HepG2 (cell line): ENCODE measurements around the gene TMCO6. TPM values are rescaled to one million over a fixed set of nuclear protein-coding genes. Genes with fewer than 3 reads are reported as not detected.

Source experiments
- AFF4 ChIP-seq: sonication (generic); formaldehyde crosslinking; IDR thresholded peaks from 2 replicates; pipeline ENCODE4 v1.4.0; 2020; ENCODE audit warnings: missing genetic modification reagents
- ARID2 ChIP-seq: sonication (generic); formaldehyde crosslinking; IDR thresholded peaks from 2 replicates; pipeline ENCODE4 v1.8.1; 2022; ENCODE audit warnings: mild to moderate bottlenecking, missing genetic modification reagents, borderline replicate concordance
- ASH2L ChIP-seq: fragments of 300-600, 200-600 bp; sonication (generic); IDR thresholded peaks from 2 replicates; pipeline ENCODE4 v1.7.0; 2017; ENCODE audit warnings: low read depth, mild to moderate bottlenecking, moderate library complexity, mixed read lengths, low read length; ENCODE audit not compliant: insufficient read length
- CSRNP2 ChIP-seq: sonication (generic); formaldehyde crosslinking; conservative IDR thresholded peaks from 2 replicates; pipeline ENCODE4 v1.8.0; 2022; ENCODE audit warnings: low read depth, missing genetic modification reagents
- DPF2 ChIP-seq: sonication (generic); formaldehyde crosslinking; IDR thresholded peaks from 2 replicates; pipeline ENCODE4 v1.4.0; 2020; ENCODE audit warnings: mild to moderate bottlenecking, low read depth, missing genetic modification reagents, borderline replicate concordance
- ELF1 ChIP-seq: sonication (generic); formaldehyde crosslinking; IDR thresholded peaks from 2 replicates; pipeline ENCODE4 v1.4.0; 2020; ENCODE audit warnings: missing genetic modification reagents
- GRHL1 ChIP-seq: sonication (generic); formaldehyde crosslinking; conservative IDR thresholded peaks from 2 replicates; pipeline ENCODE4 v1.8.0; 2022; ENCODE audit warnings: missing genetic modification reagents
- HNF1B ChIP-seq: sonication (generic); formaldehyde crosslinking; IDR thresholded peaks from 2 replicates; pipeline ENCODE4 v1.5.1; 2020; ENCODE audit warnings: mild to moderate bottlenecking, moderate library complexity, missing genetic modification reagents
- HNRNPL ChIP-seq: fragments of 200-400 bp; formaldehyde crosslinking; IDR thresholded peaks from 2 replicates; pipeline ENCODE4 v1.6.1; 2017; ENCODE audit warnings: mild to moderate bottlenecking, low read depth, low read length
- MIER3 ChIP-seq: IDR thresholded peaks from 2 replicates; pipeline ENCODE4 v1.6.1; 2016; ENCODE audit warnings: missing compliant biosample characterization, borderline replicate concordance
- NAIF1 ChIP-seq: sonication (generic); formaldehyde crosslinking; IDR thresholded peaks from 2 replicates; pipeline ENCODE4 v1.5.0; 2020; ENCODE audit warnings: mild to moderate bottlenecking, missing genetic modification reagents, borderline replicate concordance
- NFE2L2 ChIP-seq: fragments of 150-350 bp; IDR thresholded peaks from 2 replicates; pipeline ENCODE4 v1.6.1; 2014; ENCODE audit warnings: low read length
- SALL1 ChIP-seq: sonication (generic); formaldehyde crosslinking; IDR thresholded peaks from 2 replicates; pipeline ENCODE4 v1.8.0; 2022; ENCODE audit warnings: mild to moderate bottlenecking, missing genetic modification reagents
- SNRNP70 ChIP-seq: fragments of 200-400 bp; formaldehyde crosslinking; IDR thresholded peaks from 2 replicates; pipeline ENCODE4 v1.6.1; 2017; ENCODE audit warnings: mild to moderate bottlenecking, low read depth, low read length, moderate library complexity
- SP4 ChIP-seq: sonication (generic); formaldehyde crosslinking; IDR thresholded peaks from 2 replicates; pipeline ENCODE4 v1.8.1; 2023; ENCODE audit warnings: mild to moderate bottlenecking, missing genetic modification reagents
- ZFX ChIP-seq: sonication (generic); formaldehyde crosslinking; IDR thresholded peaks from 2 replicates; pipeline ENCODE4 v1.4.0; 2020; ENCODE audit warnings: mild to moderate bottlenecking, low read depth, missing genetic modification reagents, moderate library complexity
- ZNF20 ChIP-seq: sonication (generic); formaldehyde crosslinking; IDR thresholded peaks from 2 replicates; pipeline ENCODE4 v1.4.0; 2020; ENCODE audit warnings: mild to moderate bottlenecking, moderate library complexity, missing genetic modification reagents
- ZNF224 ChIP-seq: sonication (generic); formaldehyde crosslinking; IDR thresholded peaks from 2 replicates; pipeline ENCODE4 v1.5.0; 2020; ENCODE audit warnings: mild to moderate bottlenecking, missing genetic modification reagents
- ZNF580 ChIP-seq: IDR thresholded peaks from 2 replicates; pipeline ENCODE4 v1.6.1; 2016; ENCODE audit warnings: low read depth, borderline replicate concordance
- polyA plus RNA-seq, 8 experiments: library from polyadenylated mRNA; depleted of rRNA in 3 of 8; stranded (reverse) in 7 of 8; unstranded in 1 of 8; fragments of >200 nt; fragmentation: Illumina TruSeq in 4 of 8; extraction: Trizol in 4 of 8; gene quantifications; 2 replicates each; pipeline versions ENCODE4 v1.2.1 to v1.2.3, GENCODE V29; 2011 to 2016; ENCODE audit warnings: low read depth in 4 of 8, missing spikeins in 1 of 8, mixed read lengths in 1 of 8; ENCODE audit not compliant: insufficient read depth in 1 of 8
- total RNA-seq, 5 experiments: library from RNA; depleted of rRNA; stranded (reverse); fragments of >200 nt; fragmentation: Illumina TruSeq; extraction: Trizol; gene quantifications; 2 replicates each; pipeline ENCODE4 v1.2.3, GENCODE V29; 2016; ENCODE audit warnings: low read depth in 1 of 5

TMCO6 gene
- total and polyA plus RNA-seq, 2 of the 13 experiments (the other 11 are each of a cell fraction or from before 2014, with no cell fraction given) = 16.6 to 28.2 TPM

GRCh38 chr5:140690941-140691924 lies 52.0 kb downstream of the TMCO6 start, which contains the start of the genes HARS1 and HARS2 (continued):
- TF ChIP-seq GRHL1 (CRISPR knock-in tag) (no peak), CSRNP2 (CRISPR knock-in tag) (no peak), DPF2 (CRISPR knock-in tag) (no peak), SNRNP70 (no peak), ZNF224 (CRISPR knock-in tag) (no peak), NFE2L2 (no peak), ASH2L (peak; percentile 93), ARID2 (no peak), SP4 (peak; percentile 44; the same call in 1 of the 2 replicates), AFF4 (CRISPR knock-in tag) (no peak), HNF1B (peak; percentile 94), SALL1 (peak; percentile 90), ZNF580 (CRISPR knock-in tag) (peak; percentile 96; the same call in 1 of the 2 replicates), MIER3 (CRISPR knock-in tag) (peak; percentile 35; the same call in 1 of the 2 replicates), ELF1 (peak; percentile 97), NAIF1 (CRISPR knock-in tag) (no peak), ZNF20 (no peak), HNRNPL (peak; percentile 65; the same call in 1 of the 2 replicates), ZFX (peak; percentile 96)
